KMS-11 (cell line): Measurements from ENCODE around the gene MCTP1.

Experiments
- H2AFZ ChIP-seq: fragments of 200-600 bp; sonication (generic); 2 replicates; pipeline ENCODE4 v1.6.1; 2016; ENCODE audit warnings: antibody characterized with exemption, mixed run types, low read depth
- H3K27ac ChIP-seq: fragments of 200-600 bp; sonication (generic); 2 replicates; pipeline ENCODE4 v1.6.1; 2016; ENCODE audit warnings: mild to moderate bottlenecking, mixed run types
- H3K27me3 ChIP-seq: fragments of 200-600 bp; sonication (generic); 2 replicates; pipeline ENCODE4 v1.6.1; 2017; ENCODE audit warnings: mild to moderate bottlenecking, low read depth, mixed run types, moderate library complexity; ENCODE audit not compliant: insufficient read depth
- H3K36me3 ChIP-seq: fragments of 200-600 bp; sonication (generic); 2 replicates; pipeline ENCODE4 v1.6.1; 2017; ENCODE audit warnings: mild to moderate bottlenecking, mixed run types; ENCODE audit not compliant: insufficient read depth
- H3K4me1 ChIP-seq: fragments of 200-600 bp; sonication (generic); 2 replicates; pipeline ENCODE4 v1.6.1; 2016; ENCODE audit warnings: mild to moderate bottlenecking, low read depth, mixed run types; ENCODE audit not compliant: poor library complexity, severe bottlenecking
- H3K4me2 ChIP-seq: fragments of 200-600 bp; sonication (generic); 2 replicates; pipeline ENCODE4 v1.7.0; 2016; ENCODE audit warnings: mild to moderate bottlenecking, mixed run types
- H3K4me3 ChIP-seq: fragments of 200-600 bp; sonication (generic); IDR thresholded peaks from 2 replicates; pipeline ENCODE4 v1.6.1; 2017; ENCODE audit warnings: low read depth, low read length, mixed read lengths; ENCODE audit not compliant: insufficient read depth
- H3K79me2 ChIP-seq: fragments of 200-600 bp; sonication (generic); 2 replicates; pipeline ENCODE4 v1.6.1; 2016; ENCODE audit warnings: low read depth, mixed run types; ENCODE audit not compliant: insufficient read depth
- H3K9ac ChIP-seq: fragments of 200-600 bp; sonication (generic); 2 replicates; pipeline ENCODE4 v1.6.1; 2016; ENCODE audit warnings: mild to moderate bottlenecking, mixed run types
- H4K20me1 ChIP-seq: fragments of 200-600 bp; sonication (generic); 2 replicates; pipeline ENCODE4 v1.6.1; 2016; ENCODE audit warnings: mild to moderate bottlenecking, mixed run types; ENCODE audit not compliant: insufficient read depth
- CTCF ChIP-seq: fragments of 200-600 bp; sonication (generic); conservative IDR thresholded peaks from 2 replicates; pipeline ENCODE4 v1.6.1; 2017; ENCODE audit warnings: low read depth, mild to moderate bottlenecking, antibody characterized with exemption, low read length, moderate library complexity, mixed read lengths

The MCTP1 gene

DNA sequence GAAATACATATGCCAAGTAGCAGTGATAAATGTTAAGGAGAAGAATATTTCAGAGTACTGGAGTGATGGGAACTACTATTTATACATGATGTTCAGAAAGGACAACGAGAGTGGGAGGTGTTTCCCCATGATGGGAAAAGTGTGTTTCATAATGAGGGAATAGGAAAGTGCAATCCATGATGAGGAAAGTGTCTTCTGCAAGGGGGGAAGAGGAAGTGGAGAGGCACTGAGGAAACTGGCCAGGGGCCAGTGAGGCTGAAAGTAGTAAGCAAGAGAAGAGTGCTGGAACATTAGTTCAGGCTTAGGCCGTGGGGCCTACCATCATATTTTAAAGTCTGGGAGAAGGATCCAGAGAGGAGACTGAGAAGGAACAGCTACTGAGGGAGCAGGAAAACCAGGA is 339.2 kb downstream of the MCTP1 start:
- H3K4me3 ChIP-seq = no peak overlapping the region
- no peak overlapping the region for H3K9ac ChIP-seq
- no peaks in the 10 kb centered on the region for H3K4me1 ChIP-seq
- no peaks in the 10 kb centered on the region for H3K27me3 ChIP-seq
- no peaks in the 10 kb centered on the region for H3K36me3 ChIP-seq
- H2AFZ ChIP-seq = no peak overlapping the region
- H4K20me1 ChIP-seq = no peaks in the 10 kb centered on the region
- no peaks in the 10 kb centered on the region for H3K79me2 ChIP-seq
- no peak overlapping the region for H3K4me2 ChIP-seq
- no peak for TF ChIP-seq CTCF
- H3K27ac ChIP-seq = no peak overlapping the region

GRCh38 chr5:94944160-94944559 is 340.7 kb downstream of the MCTP1 start:
- Histone ChIP-seq H3K27me3 (no peaks in the 10 kb centered on the region), H3K27ac (no peak overlapping the region), H4K20me1 (no peaks in the 10 kb centered on the region), H3K36me3 (no peaks in the 10 kb centered on the region), H3K9ac (no peak overlapping the region), H3K4me3 (no peak overlapping the region), H3K4me1 (no peaks in the 10 kb centered on the region), H3K79me2 (no peaks in the 10 kb centered on the region), H2AFZ (no peak overlapping the region), H3K4me2 (no peak overlapping the region)
- TF ChIP-seq CTCF = no peak

DNA sequence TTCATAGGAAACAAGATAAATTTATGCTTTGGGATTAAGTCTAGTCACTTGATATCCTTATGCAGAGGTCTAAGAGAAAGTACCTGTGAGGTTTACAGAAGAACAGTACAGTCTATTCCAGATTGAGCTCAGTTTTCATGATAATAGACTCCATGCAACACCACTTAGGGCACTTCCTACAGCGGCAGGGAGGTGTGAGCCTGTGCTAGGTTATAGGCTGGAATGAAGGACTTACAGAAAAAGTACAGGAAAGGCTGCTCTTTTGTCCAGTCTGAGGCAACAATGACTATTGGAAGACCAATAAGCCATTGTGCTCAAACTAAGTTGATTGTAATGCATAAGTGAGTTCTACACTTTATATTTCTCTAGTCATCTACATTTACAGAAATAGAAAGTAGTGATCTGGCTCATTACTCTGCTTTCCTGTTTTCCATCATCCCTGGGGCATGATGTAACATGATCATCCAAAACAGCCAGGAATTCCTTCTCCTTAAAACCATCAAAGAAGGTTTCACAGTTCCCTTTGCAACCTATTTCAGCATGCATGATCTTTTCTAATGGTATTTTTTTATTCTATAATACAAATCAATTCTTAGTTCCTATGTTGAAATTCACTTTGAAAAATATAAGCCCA is 343.7 kb downstream of the MCTP1 start:
- Histone ChIP-seq H3K27me3 (no peaks in the 10 kb centered on the region), H3K9ac (no peak overlapping the region)
- no peak for TF ChIP-seq CTCF

GRCh38 chr5:94932259-94932658 is 352.6 kb downstream of the MCTP1 start:
- no peaks in the 10 kb centered on the region for H3K79me2 ChIP-seq
- H3K9ac ChIP-seq = no peak overlapping the region
- H3K36me3 ChIP-seq = no peaks in the 10 kb centered on the region
- H3K4me2 ChIP-seq = no peak overlapping the region
- H3K27ac ChIP-seq = no peak overlapping the region
- H3K4me3 ChIP-seq = no peak overlapping the region
- no peak overlapping the region for H2AFZ ChIP-seq
- no peaks in the 10 kb centered on the region for H3K4me1 ChIP-seq
- H4K20me1 ChIP-seq = no peaks in the 10 kb centered on the region
- no peaks in the 10 kb centered on the region for H3K27me3 ChIP-seq
- no peak for TF ChIP-seq CTCF

More for the DNA sequence above, 343.7 kb downstream of the MCTP1 start:
- Histone ChIP-seq H3K4me1 (no peaks in the 10 kb centered on the region), H3K79me2 (no peaks in the 10 kb centered on the region), H3K36me3 (no peaks in the 10 kb centered on the region), H2AFZ (no peak overlapping the region), H3K4me3 (no peak overlapping the region), H3K4me2 (no peak overlapping the region), H4K20me1 (no peaks in the 10 kb centered on the region), H3K27ac (no peak overlapping the region)
